ENCODE data around the gene ACER3.
"Not testable (repeated sequence)": the region's sequence is repeated elsewhere in the genome, so short reads cannot be mapped to it uniquely, and the experiment has no call there.

ACER3 gene

DNA sequence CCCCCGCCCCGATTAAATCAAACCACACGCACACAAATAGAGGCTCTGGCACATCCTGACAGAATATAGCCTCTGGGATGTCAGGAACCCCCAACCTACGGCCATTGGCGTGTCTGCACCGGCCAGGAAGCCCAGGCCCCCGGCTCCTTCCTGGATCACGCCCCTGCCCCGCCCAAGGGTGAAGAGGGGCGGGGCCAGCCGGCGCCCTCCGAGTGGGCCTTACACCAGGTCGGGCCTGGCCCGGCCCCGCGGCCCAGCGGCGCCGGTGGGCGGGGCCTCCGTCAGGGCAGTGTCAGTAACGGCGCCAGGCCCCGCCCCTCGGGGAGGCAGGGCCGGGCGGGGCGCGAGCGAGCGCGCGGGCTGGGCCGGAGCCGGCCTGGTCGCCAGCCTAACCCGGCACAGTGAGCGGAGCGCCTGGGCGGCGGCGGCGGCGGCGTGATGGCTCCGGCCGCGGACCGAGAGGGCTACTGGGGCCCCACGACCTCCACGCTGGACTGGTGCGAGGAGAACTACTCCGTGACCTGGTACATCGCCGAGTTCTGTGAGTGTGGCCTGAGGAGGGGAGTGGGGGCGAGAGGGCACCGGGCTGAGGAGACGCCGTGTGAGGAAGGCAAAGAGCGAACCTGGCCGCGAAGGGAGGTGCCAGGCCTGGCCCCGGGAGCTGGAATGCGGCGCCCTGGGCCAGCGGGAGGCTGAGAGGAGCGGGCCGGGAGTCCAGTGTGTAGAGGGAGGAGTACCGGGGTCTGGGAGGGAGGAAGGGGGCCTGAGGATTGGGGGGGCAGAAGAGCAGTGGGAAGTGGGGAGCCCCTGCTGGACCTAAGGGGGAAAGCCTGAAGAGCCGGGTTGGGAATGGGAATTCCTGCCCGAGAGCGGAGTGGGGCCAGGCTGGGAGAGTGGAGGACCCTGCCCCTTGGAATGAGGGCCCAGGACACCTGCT, at the start of gene ACER3:
Gene ACER3 (plus strand): TSS at position 380 of the 937 bp plus-strand sequence. CDS start 59 bp downstream, at position 439.
- peak; percentile 88 to 90 for DNase-seq

DNA sequence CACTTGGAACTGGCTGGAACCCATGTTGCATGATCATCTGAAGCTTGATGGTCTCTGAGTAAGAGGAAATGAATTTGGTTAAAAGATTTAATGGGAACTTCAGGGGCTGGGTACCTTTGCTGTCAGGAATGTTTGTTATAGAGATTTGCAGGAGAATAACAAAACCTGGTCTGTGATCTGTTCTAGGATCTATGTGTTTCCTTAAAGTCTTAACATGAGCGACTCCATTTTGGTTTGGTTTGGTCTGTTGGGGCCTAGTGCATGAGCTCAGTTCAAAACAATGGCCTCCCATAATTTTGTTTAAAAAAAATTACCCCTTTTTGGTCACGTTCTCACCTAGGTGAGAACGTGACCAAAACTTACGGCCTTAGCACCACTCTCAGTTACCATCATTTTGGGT, 49.5 kb upstream of the ACER3 start:
- DNase-seq = no peak

DNA sequence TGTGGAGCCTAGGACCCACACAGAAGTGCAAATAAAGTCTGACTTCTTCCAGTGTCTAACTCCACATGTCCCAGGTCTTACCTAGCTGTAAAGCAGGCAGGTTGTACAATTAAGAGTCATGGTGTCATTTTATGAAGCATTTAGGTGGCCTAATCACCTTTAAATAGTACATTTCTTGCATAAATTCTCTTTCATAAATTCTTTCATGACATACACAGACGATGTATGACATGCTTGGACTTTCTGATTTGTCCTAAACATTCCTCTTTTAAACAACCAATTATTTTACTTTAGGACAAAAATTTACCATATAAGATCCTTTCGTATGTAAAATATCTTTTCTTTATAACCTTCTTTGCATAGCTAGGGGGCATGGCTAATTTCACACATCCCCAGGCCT, 46.3 kb upstream of the ACER3 start:
- no peak for DNase-seq

DNA sequence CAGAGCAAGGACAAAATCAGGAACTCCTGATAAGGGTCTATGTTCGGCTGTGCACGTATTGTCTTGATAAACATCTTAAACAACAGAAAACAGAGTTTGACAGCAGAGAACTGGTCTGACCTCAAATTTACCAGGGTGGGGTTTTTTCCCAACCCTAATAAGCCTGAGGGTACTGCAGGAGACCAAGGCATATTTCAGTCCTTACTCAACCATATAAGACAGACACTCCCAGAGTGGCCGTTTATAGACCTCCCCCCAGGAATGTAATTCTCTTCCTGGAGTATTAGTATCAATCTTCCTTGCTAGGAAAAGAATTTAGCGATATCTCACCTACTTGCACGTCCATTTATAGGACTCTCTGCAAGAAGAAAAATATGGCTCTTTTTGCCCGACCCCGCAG, 45.0 kb upstream of the ACER3 start:
- DNase-seq = not testable (repeated sequence)

DNA sequence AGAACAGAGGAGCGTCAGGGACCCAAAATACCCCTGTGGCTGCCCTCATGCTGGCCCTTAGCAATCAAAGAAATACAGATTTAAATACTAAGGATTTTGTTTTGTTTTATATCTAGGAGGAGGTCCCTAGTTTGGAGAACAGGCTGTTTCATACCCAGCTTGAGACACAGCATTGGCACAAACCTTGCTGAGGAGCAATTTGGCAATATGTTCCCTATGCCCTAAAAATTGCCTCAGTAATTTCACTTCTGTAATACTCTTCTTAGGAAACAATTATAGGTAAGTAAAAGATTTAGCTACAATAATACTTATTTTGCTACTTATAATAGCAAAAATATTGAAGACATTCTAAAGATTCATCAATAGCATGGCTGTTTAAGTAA, 40.5 kb upstream of the ACER3 start:
- DNase-seq = no peak

DNA sequence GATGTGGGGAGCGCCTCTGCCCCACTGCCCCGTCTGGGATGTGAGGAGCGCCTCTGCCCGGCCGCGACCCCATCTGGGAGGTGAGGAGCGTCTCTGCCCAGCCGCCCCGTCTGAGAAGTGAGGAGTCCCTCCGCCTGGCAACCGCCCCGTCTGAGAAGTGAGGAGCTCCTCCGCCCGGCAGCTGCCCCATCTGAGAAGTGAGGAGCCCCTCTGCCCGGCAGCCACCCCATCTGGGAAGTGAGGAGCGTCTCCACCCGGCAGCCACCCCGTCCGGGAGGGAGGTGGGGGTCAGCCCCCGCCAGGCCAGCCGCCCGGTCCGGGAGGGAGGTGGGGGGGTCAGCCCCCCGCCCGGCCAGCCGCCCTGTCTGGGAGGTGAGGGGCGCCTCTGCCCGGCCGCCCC, 39.3 kb upstream of the ACER3 start:
- DNase-seq = not testable (repeated sequence)

DNA sequence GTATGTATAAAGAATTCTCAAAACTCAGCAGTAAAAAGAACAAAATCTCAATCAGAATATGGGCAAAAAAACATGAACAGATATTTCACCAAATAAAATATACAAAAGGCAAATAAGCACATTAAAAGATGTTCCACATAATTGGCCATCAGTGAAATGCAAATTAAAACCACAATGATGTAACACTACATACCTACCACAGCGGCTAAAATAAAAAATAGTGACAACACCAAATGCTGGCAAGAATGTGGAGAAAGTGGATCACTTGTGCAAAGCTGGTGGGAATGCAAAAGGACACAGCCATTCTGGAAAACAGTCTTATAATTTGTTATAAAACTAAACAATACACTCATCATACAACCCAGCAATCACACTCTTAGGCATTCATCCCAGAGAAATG, 38.3 kb upstream of the ACER3 start:
- DNase-seq = no peak

DNA sequence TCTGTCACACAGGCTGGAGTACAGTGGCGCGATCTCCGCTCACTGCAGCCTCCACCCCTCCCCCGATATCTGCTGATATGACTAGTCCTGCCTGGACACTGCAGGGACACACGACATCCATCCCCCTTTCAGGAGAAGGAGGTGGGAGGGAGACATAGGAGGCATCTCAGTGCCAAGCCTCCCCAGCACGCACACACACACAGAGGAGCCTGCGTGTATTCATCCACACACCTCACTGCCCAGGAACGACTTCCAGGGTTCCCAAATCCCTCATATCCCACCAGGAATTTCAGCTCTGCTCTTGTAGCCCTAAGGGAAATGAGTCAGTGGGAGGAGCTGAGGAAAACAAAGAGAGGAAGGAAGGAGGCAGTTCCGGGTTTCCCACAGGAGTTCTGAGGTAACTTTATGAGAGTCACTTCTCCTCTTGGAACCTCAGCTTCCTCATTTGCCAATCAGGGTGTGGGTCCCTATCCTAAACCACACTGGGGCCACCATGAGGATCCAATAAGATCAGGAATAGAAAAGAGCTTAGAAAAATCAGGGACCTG, 37.2 kb upstream of the ACER3 start:
- no peak for DNase-seq

DNA sequence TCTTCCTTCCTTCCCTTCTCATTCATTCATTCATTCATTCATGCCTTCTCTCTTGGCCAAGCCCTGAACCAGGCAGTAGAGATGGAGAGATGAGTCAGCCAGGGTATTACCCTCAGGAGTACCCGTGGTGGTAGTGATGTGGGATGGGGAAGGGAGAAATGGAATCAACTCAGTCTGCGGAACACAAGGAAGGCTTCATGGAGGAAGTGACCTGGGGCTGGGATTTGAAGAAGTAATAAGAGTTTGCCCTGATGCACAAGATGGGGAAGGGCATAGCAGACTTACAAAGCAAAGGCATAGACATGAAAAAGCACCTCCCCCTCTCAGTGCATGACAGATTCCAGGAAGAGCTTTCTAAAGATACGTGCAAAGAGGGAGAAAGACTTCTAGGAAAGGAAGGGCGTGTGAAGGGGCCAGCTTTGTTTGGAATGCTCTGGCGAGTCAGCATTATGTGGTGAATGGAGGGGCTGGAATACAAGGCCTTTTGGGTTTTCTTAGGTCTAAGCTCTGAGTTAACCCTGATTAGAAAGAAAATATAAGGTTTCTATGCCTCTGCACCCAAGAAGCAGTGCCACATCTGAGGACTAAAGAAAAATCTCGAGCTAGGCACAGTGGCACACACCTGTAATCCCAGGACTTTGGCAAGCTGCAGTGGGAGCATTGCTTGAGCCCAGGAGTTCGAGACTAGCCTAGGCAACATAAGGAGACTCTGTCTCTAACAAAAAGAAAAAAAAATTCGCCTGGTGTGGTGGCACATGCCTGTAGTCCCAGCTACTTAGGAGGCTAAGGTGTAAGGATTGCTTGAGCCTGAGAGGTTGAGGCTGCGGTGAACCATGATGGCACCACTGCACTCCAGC, 36.4 kb upstream of the ACER3 start:
- no peak for DNase-seq

DNA sequence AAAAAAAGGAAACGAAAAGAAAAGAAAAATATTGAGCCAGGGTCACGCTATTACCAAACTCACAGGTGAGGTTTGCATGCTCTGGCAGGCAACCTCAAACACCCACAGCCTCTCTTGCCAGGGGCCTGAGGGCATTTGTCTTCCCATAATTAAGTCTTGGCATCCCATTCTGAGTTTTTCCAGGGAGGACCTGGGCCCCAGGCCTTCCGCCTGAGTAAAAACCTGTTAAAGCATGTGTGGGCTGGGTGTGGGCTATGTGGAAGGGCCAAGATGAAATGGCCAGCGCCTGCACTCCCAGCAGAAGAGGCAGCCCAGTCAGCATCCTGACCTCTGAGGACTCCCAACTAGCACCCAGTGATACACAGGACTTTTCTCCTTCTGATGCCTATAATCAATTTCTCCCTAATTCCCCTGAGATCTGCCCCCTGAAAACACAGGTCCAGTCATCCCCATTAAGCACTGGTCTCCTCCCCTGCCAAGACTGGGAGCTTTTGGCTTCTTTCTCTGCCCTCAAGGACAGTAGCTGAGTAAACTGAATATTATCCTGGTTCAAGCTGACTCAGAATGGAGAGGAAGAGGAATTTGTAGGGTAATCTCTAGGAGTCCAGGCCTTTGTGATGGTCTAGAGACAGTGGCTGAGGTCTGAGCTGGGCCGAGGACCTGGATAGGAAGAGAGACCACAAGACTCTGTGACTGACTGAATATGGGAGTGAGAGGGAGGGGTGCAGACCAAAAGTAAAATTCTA, 35.6 kb upstream of the ACER3 start:
- no peak for DNase-seq

DNA sequence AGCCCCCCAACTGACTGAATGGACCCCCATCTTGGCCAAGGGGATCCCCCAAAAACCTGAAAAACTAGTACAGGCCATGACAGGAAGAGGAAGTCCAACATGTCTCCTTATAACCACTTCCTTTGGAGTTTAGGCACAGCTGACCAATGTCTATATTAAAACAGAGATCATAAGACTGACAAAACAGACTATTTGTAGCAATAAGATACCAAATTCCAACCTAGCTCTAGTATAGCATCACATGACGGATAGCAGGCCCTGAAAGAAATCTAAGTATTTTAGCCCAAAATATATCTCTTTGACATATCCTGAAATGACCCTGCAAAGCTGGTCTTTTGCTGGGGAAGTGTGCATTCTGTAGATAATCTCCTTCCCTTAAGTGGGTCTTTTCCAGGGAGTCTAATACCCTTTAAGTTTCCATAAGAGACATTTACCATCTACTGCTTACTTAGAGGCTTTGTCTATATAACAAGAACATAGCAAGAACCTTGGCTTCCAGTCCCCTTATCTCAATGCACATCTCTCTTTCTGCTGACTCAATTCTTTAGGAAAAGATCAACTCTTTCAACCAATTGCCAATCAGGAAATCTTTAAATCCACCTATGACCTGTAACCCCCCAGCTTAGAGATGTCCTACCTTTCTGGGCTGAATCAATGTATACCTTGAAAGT, 34.9 kb upstream of the ACER3 start:
- DNase-seq = no peak

DNA sequence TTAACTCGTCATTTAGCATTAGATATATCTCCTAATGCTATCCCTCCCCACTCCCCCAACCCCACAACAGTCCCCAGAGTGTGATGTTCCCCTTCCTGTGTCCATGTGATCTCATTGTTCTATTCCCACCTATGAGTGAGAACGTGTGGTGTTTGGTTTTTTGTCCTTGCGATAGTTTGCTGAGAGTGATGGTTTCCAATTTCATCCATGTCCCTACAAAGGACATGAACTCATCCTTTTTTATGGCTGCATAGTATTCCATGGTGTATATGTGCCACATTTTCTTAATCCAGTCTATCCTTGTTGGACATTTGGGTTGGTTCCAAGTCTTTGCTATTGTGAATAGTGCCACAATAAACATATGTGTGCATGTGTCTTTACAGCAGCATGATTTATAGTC, 34.2 kb upstream of the ACER3 start:
- not testable (repeated sequence) for DNase-seq

DNA sequence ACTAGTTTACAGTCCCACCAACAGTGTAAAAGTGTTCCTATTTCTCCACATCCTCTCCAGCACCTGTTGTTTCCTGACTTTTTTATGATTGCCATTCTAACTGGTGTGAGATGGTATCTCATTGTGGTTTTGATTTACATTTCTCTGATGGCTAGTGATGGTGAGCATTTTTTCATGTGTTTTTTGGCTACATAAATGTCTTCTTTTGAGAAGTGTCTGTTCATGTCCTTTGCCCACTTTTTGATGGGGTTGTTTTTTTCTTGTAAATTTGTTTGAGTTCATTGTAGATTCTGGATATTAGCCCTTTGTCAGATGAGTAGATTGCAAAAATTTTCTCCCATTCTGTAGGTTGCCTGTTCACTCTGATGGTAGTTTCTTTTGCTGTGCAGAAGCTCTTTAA, 33.7 kb upstream of the ACER3 start:
- not testable (repeated sequence) for DNase-seq

DNA sequence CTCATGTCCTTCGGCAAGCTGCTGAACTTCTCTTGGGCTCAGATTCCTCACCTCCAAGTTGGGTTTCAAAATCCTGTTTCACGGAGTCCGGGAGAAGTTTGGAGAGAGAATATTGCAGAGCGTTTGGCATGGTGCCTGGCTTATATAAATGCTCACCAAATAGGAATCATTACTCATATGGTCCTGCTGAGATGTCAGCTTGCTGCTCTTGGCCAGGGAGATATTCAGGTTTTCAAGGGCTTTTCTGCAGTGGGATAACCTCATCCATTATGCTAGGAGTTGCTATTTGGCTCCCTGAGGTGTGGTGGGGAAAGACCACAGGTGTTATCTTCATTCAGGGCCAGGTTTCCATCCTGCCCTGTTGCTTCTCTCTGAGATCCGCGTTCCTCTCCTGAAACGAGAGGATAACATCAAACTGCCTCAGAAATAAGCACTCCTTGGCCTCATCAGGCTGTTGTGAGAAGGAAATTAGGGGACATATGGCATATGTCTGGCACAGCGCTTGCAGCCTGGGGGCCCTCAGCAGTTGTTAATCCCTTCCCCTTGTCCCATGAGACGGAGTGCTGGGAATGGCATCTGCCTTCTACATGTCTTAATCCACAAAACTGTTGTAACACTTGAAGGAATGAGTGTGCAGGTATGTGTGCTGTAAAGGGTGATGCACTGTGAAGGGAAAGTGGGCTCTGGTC, 29.9 kb upstream of the ACER3 start:
- no peak for DNase-seq

DNA sequence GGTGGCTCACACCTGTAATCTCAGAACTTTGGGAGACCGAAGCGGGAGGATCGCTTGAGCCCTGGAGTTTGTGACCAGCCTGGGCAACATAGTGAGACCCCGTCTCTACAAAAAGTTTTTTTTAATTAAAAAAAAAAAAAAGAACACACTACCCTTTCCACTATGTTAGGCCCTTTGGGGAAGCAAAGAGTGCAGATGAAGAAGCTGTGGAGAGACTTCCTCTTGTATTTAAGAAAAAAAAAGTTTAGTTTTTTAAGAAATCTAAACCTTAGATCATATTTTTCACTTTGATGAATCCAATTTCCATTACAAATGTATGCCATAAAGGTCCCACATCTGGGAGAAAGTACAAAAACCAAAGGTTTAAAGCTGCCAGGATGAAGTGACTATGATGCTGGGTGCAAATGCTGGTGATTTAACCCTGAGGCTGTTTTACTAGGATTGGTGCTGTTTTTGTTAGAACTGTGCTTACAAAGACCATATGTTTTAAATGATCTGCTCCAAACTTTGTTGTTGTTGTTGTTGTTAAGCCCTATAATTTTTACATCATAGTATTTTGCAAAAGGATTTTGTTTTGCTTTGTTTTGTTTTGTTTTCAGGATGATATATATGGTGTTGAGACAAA, 28.9 kb upstream of the ACER3 start:
- DNase-seq = no peak

DNA sequence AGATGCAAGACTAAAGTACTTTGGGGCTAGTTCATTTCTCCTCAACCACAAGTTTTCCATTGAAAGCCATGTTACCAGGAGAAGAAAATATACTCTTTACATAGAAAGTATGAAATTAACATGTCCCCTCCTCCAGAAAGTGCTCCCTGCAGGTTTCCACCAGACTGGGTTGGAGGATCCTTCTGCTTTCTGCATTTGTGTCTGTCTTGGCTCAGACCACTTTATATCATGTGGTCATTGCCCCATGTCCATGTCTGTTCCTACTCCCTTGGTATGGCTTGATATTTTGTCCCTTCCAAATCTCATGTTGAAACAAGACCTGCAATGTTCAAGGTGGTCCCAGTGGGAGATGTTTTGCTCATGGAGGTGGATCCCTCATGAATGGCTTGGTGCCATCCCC, 28.4 kb upstream of the ACER3 start:
- no peak for DNase-seq

DNA sequence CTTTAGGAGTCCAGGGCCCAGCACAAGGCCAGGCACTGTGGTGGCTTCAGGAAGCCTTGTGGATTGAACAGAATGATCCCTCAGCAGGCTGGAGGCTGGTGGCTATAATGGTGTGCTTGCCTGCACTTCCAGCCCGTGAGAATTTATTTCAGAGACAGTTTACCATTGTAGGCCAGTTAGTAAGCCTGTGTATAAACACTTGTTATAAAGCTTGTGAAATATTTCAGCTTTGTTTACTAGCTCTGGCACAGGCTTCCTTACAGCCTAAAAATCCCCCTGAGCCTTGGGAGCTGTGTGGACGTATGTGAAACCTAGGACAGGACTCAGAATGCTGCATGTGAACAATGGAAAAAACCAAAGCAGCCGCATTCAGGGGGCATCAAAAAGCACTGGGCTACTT, 26.6 kb upstream of the ACER3 start:
- no peak for DNase-seq

DNA sequence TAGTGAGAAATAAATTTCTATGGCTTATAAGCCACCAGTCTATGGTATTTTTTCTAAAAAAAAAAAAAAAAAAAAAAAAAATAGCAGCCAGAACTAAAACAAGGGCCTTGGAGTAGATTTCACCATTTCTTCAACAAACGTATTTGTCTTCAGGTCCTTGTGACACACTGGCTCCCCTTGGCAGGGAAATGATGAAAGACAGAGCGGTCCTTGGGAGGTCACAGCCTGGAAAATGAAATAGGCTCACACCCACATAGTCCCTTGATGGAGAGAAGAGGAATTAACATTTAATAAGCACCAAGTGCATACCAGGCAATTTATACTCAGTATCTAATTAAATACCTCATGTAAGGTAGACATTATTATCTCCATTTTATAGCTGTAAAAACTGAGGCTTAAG, 25.7 kb upstream of the ACER3 start:
- no peak for DNase-seq

DNA sequence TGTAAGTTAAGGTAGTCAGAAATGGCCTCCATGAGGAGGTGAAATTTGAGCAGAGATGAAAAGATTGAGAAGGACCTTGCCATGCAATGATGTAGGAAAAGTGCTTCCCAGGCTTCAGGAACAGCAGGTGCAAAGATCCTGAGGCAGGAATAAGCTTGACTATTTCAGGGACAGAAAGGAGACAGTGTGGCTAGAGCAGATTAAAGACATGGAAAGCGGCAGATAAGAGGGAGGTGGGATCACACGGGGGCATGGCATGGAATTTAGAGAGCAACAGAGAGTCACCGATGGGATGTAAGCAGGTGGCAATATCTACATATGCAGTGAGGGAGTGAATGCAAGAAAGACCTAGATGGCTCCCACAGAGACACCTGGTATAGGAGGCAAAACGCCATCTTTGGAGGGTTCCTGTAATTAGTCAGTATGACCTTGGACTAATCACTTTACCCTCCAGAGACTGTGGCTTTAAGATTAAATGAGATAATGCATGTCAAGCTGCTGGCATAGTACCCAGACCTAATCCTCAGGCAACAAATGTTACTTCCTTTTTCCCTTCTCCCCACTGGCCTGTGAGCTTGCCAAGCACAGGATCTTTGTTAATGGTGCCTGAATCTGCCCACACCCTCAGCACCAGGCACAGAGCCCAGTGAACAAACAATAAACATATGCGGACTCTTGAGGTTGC, 24.6 kb upstream of the ACER3 start:
- no peak for DNase-seq

DNA sequence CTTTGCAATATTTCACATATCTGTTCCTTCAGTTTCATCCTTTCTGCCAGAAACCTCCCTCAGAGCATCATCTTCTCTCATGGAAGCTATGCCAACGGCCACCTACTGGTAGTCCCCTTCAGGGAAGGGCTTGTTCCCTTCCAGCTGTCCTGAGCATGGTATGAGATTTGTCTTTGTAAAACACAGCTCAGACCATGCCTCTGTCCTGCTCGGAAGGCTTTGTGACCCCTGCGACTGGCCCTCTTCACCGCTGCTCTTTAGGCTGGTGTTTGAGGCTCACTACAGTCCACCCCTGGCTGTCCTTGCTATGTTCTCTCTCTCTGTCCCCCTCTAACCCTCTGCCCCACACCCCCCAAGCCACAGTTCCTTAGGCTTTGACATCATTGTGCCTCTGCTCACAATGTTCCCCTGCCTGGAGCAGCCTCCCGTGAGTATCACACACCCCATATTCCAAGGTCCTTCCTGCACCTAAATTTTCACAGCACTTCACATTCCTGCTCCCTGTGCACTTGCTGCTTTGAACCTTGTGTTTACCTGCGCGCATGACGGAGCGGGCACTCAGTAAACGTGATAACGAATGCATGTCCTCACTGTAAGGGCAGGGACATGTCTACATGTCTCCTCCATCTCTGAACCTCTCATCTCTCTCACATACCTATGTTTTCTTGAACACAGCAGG, 24.0 kb upstream of the ACER3 start:
- no peak for DNase-seq

Data from CD4-positive, alpha-beta T cell treated with Interferon alpha-2 for 1 hour (primary cell).